Measurements from ENCODE around the gene GATA3.

Gene GATA3

GRCh38 chr10:8037941-8038894 lies 16.3 kb upstream of the GATA3 start:
- DNase-seq, result no peak

GRCh38 chr10:8039321-8039881 lies 15.1 kb upstream of the GATA3 start:
- DNase-seq, result no peak

- no peak for DNase-seq
These were observed 13.8 kb upstream of the GATA3 start for GRCh38 chr10:8040651-8041050.

- no peak for DNase-seq
These were observed 13.1 kb upstream of the GATA3 start for GRCh38 chr10:8041284-8041991.

GRCh38 chr10:8041992-8042720 lies 12.3 kb upstream of the GATA3 start:
- DNase-seq, result no peak

GRCh38 chr10:8042721-8043568 lies 11.5 kb upstream of the GATA3 start:
- DNase-seq, result no peak

GRCh38 chr10:8043569-8044306 lies 10.8 kb upstream of the GATA3 start:
- DNase-seq, result no peak

- DNase-seq, result no peak
These were observed 10.1 kb upstream of the GATA3 start for GRCh38 chr10:8044331-8044907.

- DNase-seq, result no peak
These were observed 9.4 kb upstream of the GATA3 start for GRCh38 chr10:8044908-8045725.

- no peak for DNase-seq
These were observed 8.6 kb upstream of the GATA3 start for GRCh38 chr10:8045726-8046494.

- DNase-seq, result no peak
These were observed 6.8 kb upstream of the GATA3 start for GRCh38 chr10:8047452-8048280.

- DNase-seq, result no peak
These were observed 6.0 kb upstream of the GATA3 start for GRCh38 chr10:8048281-8049008.

GRCh38 chr10:8049045-8049864 lies 5.2 kb upstream of the GATA3 start:
- DNase-seq, result no peak

- no peak for DNase-seq
These were observed 4.5 kb upstream of the GATA3 start for GRCh38 chr10:8049865-8050555.

GRCh38 chr10:8050556-8051108 lies 3.9 kb upstream of the GATA3 start:
- no peak for DNase-seq

All from inflammatory macrophage (primary cell).